Breast epithelium (tissue), 3 donors: ENCODE results near the gene OR14J1.
"Not testable (repeated sequence)": the region's sequence is repeated elsewhere in the genome, so short reads cannot be mapped to it uniquely, and the experiment has no call there.

Experiments used
- POLR2A ChIP-seq: fragments of 450-650 bp; IDR thresholded peaks from one replicate; pipeline ENCODE4 v1.6.1; 2016; ENCODE audit warnings: antibody characterized with exemption, mild to moderate bottlenecking, moderate library complexity
- TF ChIP-seq, protein P1 (sequence below), 3 donors: fragments of 450-650 bp; IDR thresholded peaks; one replicate each; pipeline ENCODE4 v1.5.1; 2016 to 2017; ENCODE audit warnings: antibody characterized with exemption in 3 of 3, mild to moderate bottlenecking in 3 of 3, moderate library complexity in 3 of 3

DNA sequence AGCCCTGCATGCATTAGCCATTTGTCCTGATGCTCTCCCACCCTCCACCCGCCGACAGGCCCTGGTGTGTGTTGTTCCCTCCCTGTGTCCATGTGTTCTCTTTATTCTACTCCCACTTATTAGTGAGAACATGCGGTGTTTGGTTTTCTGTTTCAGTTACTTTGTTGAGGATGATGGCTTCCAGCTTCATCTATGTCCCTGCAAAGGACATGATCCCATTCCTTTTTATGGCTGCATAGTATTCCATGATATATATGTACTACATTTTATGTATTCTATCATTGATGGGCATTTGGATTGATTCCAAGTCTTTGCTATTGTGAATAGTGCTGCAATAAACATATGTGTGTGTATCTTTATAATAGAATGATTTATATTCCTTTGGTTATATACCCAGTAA lies 47.8 kb downstream of the OR14J1 start:
- TF ChIP-seq, protein P1, sequence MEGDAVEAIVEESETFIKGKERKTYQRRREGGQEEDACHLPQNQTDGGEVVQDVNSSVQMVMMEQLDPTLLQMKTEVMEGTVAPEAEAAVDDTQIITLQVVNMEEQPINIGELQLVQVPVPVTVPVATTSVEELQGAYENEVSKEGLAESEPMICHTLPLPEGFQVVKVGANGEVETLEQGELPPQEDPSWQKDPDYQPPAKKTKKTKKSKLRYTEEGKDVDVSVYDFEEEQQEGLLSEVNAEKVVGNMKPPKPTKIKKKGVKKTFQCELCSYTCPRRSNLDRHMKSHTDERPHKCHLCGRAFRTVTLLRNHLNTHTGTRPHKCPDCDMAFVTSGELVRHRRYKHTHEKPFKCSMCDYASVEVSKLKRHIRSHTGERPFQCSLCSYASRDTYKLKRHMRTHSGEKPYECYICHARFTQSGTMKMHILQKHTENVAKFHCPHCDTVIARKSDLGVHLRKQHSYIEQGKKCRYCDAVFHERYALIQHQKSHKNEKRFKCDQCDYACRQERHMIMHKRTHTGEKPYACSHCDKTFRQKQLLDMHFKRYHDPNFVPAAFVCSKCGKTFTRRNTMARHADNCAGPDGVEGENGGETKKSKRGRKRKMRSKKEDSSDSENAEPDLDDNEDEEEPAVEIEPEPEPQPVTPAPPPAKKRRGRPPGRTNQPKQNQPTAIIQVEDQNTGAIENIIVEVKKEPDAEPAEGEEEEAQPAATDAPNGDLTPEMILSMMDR (IDR thresholded peaks at IDR 0.05) = not testable (repeated sequence)
- not testable (repeated sequence) for TF ChIP-seq POLR2A
